ENCODE data around the gene USP51. TPM values are rescaled to one million over a fixed set of nuclear protein-coding genes. Genes with fewer than 3 reads are reported as not detected.
"Not testable (repeated sequence)": the region's sequence is repeated elsewhere in the genome, so short reads cannot be mapped to it uniquely, and the experiment has no call there.

USP51 gene
- total RNA-seq: 1 to 10 TPM in 3 of 4 donors, under 1 TPM in 1; 0.26 to 8.2 (median 4.4) TPM

DNA sequence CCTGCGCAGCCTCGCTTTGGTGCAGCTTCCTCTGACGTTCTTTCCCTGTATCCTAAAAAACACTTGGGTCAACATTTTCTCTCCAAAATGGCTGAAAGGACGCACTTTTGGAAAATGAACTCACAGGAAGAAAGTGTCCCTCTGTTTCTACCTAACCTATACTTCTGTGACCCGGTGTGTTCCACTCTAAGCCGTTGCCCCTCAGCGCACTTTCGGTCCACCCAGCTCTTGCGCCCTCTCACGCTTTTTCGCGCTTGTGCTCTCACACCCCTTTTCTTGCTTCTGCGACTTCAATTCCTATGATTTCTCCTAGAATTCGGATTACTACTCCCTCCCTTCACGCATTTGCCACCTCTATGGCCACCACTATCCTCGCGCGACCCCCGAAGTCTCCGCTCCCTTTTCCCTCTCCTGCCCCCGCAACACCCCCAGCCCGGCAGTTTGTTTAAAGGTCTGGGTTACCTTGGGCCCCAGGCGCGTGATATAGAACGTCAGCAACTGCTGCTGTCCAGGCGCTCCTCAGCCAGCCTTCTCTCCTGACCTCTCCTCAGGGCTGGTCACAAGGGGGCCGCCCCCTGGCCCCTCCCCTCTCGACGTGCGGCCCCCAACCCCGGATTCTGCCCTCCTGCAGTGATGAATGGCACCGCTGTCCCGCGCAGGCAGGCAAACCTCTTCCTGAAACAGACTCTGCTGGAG, at the start of gene USP51:
USP51 (minus strand) TSS at position 535 of the 696 bp plus-strand sequence. CDS start 909 bp downstream, outside the sequence.
- TF ChIP-seq, protein P1, sequence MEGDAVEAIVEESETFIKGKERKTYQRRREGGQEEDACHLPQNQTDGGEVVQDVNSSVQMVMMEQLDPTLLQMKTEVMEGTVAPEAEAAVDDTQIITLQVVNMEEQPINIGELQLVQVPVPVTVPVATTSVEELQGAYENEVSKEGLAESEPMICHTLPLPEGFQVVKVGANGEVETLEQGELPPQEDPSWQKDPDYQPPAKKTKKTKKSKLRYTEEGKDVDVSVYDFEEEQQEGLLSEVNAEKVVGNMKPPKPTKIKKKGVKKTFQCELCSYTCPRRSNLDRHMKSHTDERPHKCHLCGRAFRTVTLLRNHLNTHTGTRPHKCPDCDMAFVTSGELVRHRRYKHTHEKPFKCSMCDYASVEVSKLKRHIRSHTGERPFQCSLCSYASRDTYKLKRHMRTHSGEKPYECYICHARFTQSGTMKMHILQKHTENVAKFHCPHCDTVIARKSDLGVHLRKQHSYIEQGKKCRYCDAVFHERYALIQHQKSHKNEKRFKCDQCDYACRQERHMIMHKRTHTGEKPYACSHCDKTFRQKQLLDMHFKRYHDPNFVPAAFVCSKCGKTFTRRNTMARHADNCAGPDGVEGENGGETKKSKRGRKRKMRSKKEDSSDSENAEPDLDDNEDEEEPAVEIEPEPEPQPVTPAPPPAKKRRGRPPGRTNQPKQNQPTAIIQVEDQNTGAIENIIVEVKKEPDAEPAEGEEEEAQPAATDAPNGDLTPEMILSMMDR (IDR thresholded peaks at IDR 0.05): peak in 2 of 4 experiments; percentile 2 to 4
- TF ChIP-seq POLR2A (IDR thresholded peaks at IDR 0.05): peak in 1 of 2 donors; percentile 27
- intact Hi-C loops (cut with DNase I; ENCODE audit: low total_unique reads): no loop called here
- Histone ChIP-seq H3K4me3 (peak within 1 kb of the TSS; percentile 53 to 83), H3K4me1 (no peaks in the 10 kb centered on the region), H3K27me3 (no peaks in the 10 kb centered on the region), H3K36me3 (no peaks in the 10 kb centered on the region), H3K27ac (peak within 1 kb of the TSS; percentile 96 to 98), H3K9me3 (no peaks in the 10 kb centered on the region)
- DNase-seq: peak; percentile 51 to 52

DNA sequence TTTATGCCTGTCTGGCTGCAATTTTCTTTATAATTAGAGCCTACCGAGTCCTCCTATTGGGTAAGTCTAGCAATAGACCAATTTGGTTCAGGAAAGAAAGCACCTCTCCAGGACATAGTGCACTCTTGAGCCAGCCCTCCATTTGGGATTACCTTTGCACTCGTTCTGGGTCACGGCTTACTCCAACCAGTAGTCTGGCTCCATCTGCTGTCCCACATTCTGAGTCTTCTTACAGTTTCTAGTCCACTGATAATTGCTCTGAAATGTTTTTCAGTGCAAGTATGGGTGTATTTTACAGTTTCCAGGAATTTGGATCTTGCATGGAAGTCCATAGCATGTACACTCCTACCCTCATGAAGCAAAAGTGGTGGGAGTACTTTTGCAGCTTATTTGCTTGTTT, 34.8 kb upstream of the USP51 start:
- no peak for DNase-seq
- no peak for TF ChIP-seq POLR2A (IDR thresholded peaks at IDR 0.05)
- TF ChIP-seq, protein P1 (IDR thresholded peaks at IDR 0.05): no peak
- no peak overlapping the region for H3K4me3 ChIP-seq
- no peaks in the 10 kb centered on the region for H3K36me3 ChIP-seq
- no peak overlapping the region for H3K27ac ChIP-seq
- no peaks in the 10 kb centered on the region for H3K27me3 ChIP-seq
- H3K9me3 ChIP-seq: no peaks in the 10 kb centered on the region
- no peaks in the 10 kb centered on the region for H3K4me1 ChIP-seq
- intact Hi-C loops (cut with DNase I; ENCODE audit: low total_unique reads): no loop called here

DNA sequence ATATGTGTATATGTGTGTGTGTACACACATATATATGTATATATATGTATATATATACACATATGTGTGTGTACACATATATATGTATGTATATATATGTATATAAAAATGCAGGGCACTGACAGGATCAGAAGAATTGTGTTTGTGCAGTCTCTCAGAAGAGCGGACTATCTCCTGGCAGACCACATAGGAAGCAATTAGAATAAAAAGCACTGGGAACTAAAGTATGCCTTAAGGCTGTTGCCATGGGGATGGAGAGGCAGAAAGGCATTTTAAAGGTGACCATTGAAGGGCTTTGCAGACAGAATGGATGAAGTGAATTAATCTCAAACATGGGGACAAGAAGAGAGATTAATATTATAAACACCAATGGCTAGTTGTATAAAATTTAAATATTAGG, 33.7 kb upstream of the USP51 start:
- TF ChIP-seq POLR2A (IDR thresholded peaks at IDR 0.05): no peak
- TF ChIP-seq, protein P1 (IDR thresholded peaks at IDR 0.05): no peak
- intact Hi-C loops (cut with DNase I; ENCODE audit: low total_unique reads): no loop called here
- no peak for DNase-seq

DNA sequence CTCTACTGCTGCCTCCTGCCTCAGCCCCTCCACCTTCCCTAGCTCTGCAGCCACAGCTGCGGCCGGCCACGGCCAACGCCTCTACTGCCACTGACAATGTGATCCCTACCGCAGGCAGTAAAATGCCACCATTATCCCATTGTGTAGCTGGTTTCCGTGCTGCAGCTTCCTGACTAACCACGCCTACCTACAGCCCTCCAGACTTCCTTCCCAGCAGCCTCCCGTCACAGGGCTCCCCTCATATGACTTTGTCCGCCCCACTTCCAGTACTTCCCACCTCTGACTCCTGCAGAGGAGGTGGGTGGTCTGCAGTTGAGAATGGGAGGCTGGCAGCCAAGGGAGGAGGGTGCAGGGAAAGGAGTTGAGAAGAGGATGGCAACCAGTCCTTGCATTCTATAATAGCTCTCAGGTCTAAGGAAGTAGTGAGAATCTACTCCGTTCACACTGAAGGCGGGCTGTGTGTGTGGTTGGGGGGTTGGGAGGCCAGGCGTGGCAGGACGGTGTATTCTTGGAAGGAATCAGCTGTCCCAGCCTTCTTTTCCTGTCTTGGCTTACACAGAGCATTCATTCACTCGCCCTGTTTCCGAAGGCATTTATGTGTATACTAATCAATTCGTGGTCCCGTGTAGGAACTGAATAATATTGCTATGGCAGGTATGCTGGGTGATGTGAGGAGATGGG, 33.1 kb upstream of the USP51 start:
- Histone ChIP-seq H3K36me3 (no peaks in the 10 kb centered on the region), H3K27ac (no peak overlapping the region), H3K27me3 (no peaks in the 10 kb centered on the region), H3K4me3 (no peak overlapping the region), H3K9me3 (no peaks in the 10 kb centered on the region), H3K4me1 (no peaks in the 10 kb centered on the region)
- intact Hi-C loops (cut with DNase I; ENCODE audit: low total_unique reads): no loop called here
- no peak for TF ChIP-seq POLR2A (IDR thresholded peaks at IDR 0.05)
- TF ChIP-seq, protein P1 (IDR thresholded peaks at IDR 0.05): no peak
- no peak for DNase-seq

More for the DNA sequence above, 33.7 kb upstream of the USP51 start:
- H3K4me1 ChIP-seq: no peaks in the 10 kb centered on the region
- no peak overlapping the region for H3K27ac ChIP-seq
- no peaks in the 10 kb centered on the region for H3K27me3 ChIP-seq
- H3K36me3 ChIP-seq: no peaks in the 10 kb centered on the region
- no peaks in the 10 kb centered on the region for H3K9me3 ChIP-seq
- no peak overlapping the region for H3K4me3 ChIP-seq

DNA sequence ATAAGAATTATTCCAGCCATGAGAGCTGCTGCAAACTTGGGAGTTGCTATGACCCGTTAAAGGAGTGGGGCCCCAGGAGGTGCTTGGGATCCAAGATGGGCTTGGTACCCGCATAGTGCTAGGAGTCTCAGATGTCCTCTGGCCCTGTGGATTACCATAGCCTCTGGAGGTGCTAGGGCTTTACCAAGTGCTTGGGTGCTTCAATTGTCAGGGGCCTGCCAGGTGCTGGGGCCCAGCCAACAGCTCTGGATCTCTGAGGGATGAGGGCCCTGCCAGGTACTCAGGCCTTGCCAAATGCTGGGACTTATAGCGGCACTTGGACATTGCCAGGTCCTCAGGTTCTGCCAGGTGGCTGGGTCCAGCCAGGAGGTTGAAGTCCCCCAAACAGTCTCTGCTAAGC, 32.0 kb upstream of the USP51 start:
- H3K4me1 ChIP-seq: no peaks in the 10 kb centered on the region
- no peaks in the 10 kb centered on the region for H3K9me3 ChIP-seq
- H3K36me3 ChIP-seq: no peaks in the 10 kb centered on the region
- no peaks in the 10 kb centered on the region for H3K27me3 ChIP-seq
- no peak overlapping the region for H3K4me3 ChIP-seq
- H3K27ac ChIP-seq: no peak overlapping the region
- intact Hi-C loops (cut with DNase I; ENCODE audit: low total_unique reads): no loop called here
- TF ChIP-seq POLR2A (IDR thresholded peaks at IDR 0.05): no peak
- TF ChIP-seq, protein P1 (IDR thresholded peaks at IDR 0.05): no peak
- DNase-seq: no peak

DNA sequence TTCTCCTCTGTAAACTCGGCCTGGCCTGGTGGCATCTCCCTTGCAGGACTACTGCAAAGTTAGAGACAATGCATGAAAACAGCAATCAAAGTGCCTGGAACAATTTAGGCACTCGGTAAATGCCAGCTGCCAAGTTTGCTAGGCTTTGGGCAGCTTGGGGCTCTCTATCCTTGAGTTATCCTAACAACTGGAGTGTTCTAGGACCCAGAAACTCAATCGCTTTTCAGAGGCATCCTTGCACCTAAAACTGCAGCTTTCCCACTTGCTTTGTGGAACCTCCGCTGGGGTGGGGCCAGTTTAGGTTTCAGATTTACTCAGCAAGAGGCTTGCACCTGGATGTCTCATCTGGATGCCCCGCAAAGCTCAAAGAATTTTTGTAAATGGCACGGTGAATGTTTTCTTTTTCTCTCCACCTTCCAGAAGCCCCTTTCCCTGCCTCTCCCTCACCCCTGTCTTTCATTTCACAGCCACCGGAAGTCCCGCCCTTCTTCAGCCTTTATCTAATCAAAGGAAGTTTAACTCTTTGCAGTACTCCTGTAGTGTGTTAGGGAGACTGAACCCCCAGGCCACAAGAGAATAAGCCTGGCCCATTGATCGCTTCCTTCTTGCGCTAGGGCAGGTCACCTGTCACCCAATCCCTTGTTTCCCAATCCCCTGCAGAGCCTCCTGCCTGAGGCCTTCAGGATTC, 27.3 kb upstream of the USP51 start:
- intact Hi-C loops (cut with DNase I; ENCODE audit: low total_unique reads); H3K9me3 ChIP-seq: not testable (repeated sequence)

DNA sequence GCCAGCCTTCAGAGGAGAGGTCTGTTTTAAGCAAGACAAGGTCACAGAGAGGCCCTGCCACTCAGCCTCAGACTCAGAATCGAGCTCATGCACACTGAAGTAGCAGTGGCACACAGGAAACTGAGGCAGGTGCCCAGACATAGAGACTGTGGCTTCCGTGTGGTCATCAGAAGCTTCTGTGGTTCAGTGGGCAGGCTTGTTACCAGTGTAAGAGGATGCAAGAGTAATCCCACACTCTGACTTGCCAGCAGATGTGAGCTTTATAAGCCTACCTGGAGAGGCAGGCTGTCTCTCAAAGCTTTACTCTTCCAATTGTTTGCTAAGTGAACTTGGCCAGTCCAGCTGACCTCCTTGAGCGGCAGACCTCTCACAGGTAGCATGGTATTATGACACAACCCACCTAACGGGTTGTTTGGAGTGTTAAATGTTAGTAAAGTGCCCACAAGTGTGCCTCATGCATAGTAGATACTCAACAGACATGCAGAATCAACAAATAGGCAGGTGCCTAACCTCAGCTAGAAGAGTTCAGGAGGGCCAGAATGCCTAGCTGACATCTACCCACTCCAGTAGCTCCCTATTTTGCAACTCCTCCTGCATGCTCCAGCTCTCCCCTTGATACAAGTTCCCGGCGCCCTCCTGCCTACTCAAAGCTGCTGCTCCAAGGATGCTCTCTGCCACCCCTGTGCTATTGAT, 23.5 kb upstream of the USP51 start:
- H3K27me3 ChIP-seq; intact Hi-C loops (cut with DNase I; ENCODE audit: low total_unique reads); H3K36me3 ChIP-seq; H3K4me1 ChIP-seq; H3K9me3 ChIP-seq; H3K27ac ChIP-seq; H3K4me3 ChIP-seq; DNase-seq: not testable (repeated sequence)

More for the DNA sequence above, 27.3 kb upstream of the USP51 start:
- not testable (repeated sequence) for H3K36me3 ChIP-seq, H3K27ac ChIP-seq, H3K4me3 ChIP-seq, H3K27me3 ChIP-seq, H3K4me1 ChIP-seq, DNase-seq

Data from uterus (tissue), 4 donors.